Breast epithelium (tissue), 4 donors: ENCODE results near the gene LHFPL2. TPM values are rescaled to one million over a fixed set of nuclear protein-coding genes. Genes with fewer than 3 reads are reported as not detected.

Experiments
- DNase-seq, 2 donors: peaks; one replicate each; pipeline ENCODE4 v3.0.0-alpha.2; 2019; ENCODE audit warnings: low spot score in 2 of 2
- H3K27ac ChIP-seq, 2 donors: fragments of 200-600 bp; sonication (generic) in 1 of 2; one replicate each; pipeline ENCODE4 v1.5.1; 2016 to 2019; ENCODE audit warnings: mild to moderate bottlenecking in 1 of 2
- H3K27me3 ChIP-seq, 2 donors: fragments of 200-600 bp; sonication (generic) in 1 of 2; one replicate each; pipeline versions ENCODE4 v1.5.1 to v1.6.0; 2017 to 2019; ENCODE audit warnings: control low read depth in 1 of 2, mild to moderate bottlenecking in 1 of 2
- H3K36me3 ChIP-seq: fragments of 200-600 bp; one replicate; pipeline ENCODE4 v1.5.1; 2019
- H3K4me1 ChIP-seq, 2 donors: fragments of 200-600 bp; sonication (generic); one replicate each; pipeline ENCODE4 v1.5.1; 2016 to 2019; ENCODE audit warnings: control low read depth in 1 of 2
- H3K4me3 ChIP-seq, 3 donors: fragments of 200-600 bp; sonication (generic); 1 replicate in 2 of 3; 2 replicates in 1 of 3; pipeline ENCODE4 v1.5.1; 2016 to 2019; ENCODE audit warnings: mild to moderate bottlenecking in 3 of 3, moderate library complexity in 2 of 3
- H3K9me3 ChIP-seq, 2 donors: fragments of 200-600 bp; sonication (generic) in 1 of 2; one replicate each; pipeline ENCODE4 v1.5.1; 2016 to 2019; ENCODE audit warnings: control low read depth in 1 of 2
- POLR2A ChIP-seq: fragments of 450-650 bp; IDR thresholded peaks from one replicate; pipeline ENCODE4 v1.6.1; 2016; ENCODE audit warnings: antibody characterized with exemption, mild to moderate bottlenecking, moderate library complexity
- POLR2AphosphoS5 ChIP-seq, 3 donors: sonication (generic); formaldehyde crosslinking; IDR thresholded peaks; one replicate each; pipeline ENCODE4 v1.6.1; 2017; ENCODE audit warnings: antibody characterized with exemption in 3 of 3
- intact Hi-C: fragments of 100-400 bp; cut with DNase I; formaldehyde crosslinking; loops from one replicate; pipeline ENCODE4 v1.15.1; 2023; ENCODE audit warnings: low total_unique reads
- total RNA-seq, 3 donors: library from RNA; depleted of rRNA; stranded (reverse); fragments of >200 nt; gene quantifications; one replicate each; pipeline ENCODE4 v1.1.0, GENCODE V29; 2016
- TF ChIP-seq, protein P1 (sequence below), 3 donors: fragments of 450-650 bp; IDR thresholded peaks; one replicate each; pipeline ENCODE4 v1.5.1; 2016 to 2017; ENCODE audit warnings: antibody characterized with exemption in 3 of 3, mild to moderate bottlenecking in 3 of 3, moderate library complexity in 3 of 3

The LHFPL2 gene
- total RNA-seq, 3 donors from 2014 or later, result 36.8 to 61.8 (median 41.3) TPM

- intact Hi-C loops, result no loop called here
- Histone ChIP-seq H3K27ac (no peak overlapping the region), H3K4me3 (no peak overlapping the region), H3K27me3 (no peaks in the 10 kb centered on the region), H3K9me3 (no peaks in the 10 kb centered on the region), H3K4me1 (no peaks in the 10 kb centered on the region), H3K36me3 (no peaks in the 10 kb centered on the region)
- no peak for DNase-seq
- TF ChIP-seq, protein P1, sequence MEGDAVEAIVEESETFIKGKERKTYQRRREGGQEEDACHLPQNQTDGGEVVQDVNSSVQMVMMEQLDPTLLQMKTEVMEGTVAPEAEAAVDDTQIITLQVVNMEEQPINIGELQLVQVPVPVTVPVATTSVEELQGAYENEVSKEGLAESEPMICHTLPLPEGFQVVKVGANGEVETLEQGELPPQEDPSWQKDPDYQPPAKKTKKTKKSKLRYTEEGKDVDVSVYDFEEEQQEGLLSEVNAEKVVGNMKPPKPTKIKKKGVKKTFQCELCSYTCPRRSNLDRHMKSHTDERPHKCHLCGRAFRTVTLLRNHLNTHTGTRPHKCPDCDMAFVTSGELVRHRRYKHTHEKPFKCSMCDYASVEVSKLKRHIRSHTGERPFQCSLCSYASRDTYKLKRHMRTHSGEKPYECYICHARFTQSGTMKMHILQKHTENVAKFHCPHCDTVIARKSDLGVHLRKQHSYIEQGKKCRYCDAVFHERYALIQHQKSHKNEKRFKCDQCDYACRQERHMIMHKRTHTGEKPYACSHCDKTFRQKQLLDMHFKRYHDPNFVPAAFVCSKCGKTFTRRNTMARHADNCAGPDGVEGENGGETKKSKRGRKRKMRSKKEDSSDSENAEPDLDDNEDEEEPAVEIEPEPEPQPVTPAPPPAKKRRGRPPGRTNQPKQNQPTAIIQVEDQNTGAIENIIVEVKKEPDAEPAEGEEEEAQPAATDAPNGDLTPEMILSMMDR (IDR thresholded peaks at IDR 0.05), result no peak
- TF ChIP-seq POLR2AphosphoS5 (IDR thresholded peaks at IDR 0.05) (no peak), POLR2A (no peak)
Measured at GRCh38 chr5:78447775-78448424, 200.7 kb downstream of the LHFPL2 start.
